ENCODE measurements around the gene POLR3GL. TPM values are rescaled to one million over a fixed set of nuclear protein-coding genes. Genes with fewer than 3 reads are reported as not detected.

POLR3GL gene
- total RNA-seq, 1 donor from 2014 or later = 22.3 TPM

DNA sequence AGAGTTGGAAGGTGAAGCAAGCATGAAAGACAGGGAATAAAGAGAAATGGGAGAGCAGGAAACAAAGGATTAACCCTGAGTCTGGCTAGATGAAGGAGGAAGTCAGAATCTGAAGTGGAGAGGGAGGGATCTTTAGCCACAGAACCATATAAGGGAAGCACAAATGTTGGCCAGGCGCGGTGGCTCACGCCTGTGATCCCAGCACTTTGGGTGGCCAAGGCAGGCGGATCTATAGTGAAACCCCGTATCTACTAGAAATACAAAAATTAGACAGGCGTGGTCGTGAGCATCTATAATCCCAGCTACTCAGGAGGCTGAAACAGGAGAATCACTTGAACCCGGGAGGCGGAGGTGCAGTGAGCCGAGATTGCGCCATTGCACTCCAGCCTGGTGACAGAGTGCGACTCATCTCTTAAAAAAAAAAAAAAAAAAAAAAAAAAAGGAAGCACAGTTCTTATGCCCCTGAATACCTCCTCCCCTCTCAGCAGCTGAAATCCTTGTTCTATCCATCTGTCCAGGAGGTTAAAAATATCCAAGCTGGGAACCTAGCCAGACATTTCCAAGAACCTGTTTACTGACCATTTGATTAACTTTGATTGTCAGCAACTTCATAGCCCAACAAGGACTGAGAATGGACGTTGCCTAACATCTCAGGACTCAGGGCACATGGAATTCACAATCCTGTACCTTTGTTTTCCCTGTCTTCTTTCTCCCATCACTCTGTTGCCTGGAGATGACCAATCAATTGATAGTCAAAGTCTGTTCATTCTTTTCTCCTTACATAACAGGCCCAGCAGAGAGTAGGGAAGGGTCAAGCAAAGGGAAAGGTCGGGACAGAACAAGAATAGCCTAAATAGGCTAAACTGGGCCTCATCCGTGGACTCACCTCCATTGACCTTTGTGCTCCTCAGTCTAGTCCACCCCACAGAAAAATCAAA lies 21.3 kb downstream of the POLR3GL start:
- DNase-seq (ENCODE audit: low spot score) = no peak
- ATAC-seq = peak; percentile 63
- intact Hi-C loops (cut with DNase I) = no loop called here

DNA sequence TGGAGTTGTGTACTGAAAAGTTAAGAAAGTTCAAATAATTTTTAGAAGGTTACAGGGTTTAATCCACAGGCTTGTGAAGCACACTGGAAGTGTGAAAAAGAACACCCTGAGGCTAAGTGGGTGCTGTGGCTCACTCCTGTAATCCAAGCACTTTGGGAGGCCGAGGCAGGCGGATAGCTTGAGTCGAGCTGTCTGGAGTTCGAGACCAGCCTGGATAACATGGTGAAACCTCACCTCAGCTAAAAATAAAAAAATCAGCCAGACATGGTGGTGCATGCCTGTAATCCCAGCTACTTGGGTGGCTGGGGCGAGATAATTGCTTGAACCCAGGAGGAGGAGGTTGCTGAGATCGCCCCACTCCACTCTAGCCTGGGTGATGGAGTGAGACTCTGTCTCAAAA lies 22.1 kb downstream of the POLR3GL start:
- DNase-seq (ENCODE audit: low spot score) = no peak
- ATAC-seq = no peak
- intact Hi-C loops (cut with DNase I) = no loop called here

DNA sequence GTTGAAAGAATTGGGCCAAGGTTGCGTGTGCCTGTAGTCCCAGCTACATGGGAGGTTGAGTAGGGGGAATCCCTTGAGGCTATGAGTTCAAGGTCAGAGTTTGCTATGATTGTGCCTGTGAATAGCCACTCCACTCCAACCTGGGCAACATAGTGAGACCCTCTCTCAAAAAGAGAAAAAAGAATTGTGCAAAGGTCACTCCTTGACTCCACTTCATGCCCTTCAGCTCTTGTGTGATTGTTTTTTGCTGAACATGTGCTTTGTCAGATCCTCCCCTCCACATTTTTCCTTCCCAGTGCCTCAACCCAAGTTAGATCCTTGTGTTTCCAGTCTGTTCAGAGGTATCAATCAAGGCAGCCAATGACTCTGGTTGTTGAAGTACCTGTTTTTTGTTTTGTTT lies 23.4 kb downstream of the POLR3GL start:
- ATAC-seq = no peak
- intact Hi-C loops (cut with DNase I) = no loop called here
- no peak for DNase-seq (ENCODE audit: low spot score)

DNA sequence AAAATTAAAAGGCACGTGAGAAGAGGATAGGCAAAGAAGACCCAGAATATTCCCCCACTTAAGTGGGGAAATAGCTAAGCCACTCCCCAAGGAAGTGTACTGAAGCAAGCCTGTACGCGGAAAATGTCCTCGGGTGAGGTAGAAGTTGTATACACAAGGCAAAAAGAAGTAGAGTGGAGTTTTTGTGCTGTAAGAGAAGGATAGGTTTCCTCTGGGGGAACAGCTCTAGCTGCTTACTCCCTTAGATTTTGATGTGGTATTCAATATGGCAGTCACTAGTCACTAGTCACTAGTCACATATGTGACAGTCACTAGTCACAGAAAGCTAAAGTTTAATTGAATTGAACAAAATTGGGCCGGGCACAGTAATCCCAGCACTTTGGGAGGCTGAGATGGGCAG lies 24.3 kb downstream of the POLR3GL start:
- no peak for ATAC-seq
- intact Hi-C loops (cut with DNase I) = no loop called here
- DNase-seq (ENCODE audit: low spot score) = no peak

DNA sequence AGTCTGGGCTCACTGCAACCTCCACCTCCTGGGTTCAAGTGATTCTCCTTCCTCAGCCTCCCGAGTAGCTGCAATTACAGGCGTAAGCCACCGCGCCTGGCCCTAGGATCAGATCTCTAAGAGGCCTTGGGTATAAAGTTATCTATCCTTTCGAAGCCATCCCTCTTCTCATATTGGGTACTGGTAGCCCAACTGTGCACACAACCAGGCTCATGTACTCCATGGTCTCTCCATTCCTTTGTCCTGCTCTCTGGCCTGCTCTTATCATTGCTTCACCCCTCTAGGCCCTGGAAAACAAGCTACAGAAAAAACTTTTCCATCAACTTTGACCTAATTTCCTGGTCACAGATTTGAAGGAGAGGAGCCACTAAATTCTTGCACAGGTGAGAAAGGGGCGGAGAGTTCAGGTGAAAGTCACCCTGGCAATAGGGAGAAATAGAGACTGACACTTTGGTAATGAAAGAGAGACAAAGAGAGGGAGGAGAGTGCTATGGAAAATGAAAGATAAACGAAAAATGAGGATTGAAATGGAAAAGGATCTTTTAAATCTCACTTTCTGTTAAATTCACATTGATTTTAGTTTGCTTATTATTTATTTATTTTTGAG lies 25.9 kb downstream of the POLR3GL start:
- ATAC-seq (peak; percentile 4), DNase-seq (ENCODE audit: low spot score) (no peak)
- intact Hi-C loops (cut with DNase I) = no loop called here

DNA sequence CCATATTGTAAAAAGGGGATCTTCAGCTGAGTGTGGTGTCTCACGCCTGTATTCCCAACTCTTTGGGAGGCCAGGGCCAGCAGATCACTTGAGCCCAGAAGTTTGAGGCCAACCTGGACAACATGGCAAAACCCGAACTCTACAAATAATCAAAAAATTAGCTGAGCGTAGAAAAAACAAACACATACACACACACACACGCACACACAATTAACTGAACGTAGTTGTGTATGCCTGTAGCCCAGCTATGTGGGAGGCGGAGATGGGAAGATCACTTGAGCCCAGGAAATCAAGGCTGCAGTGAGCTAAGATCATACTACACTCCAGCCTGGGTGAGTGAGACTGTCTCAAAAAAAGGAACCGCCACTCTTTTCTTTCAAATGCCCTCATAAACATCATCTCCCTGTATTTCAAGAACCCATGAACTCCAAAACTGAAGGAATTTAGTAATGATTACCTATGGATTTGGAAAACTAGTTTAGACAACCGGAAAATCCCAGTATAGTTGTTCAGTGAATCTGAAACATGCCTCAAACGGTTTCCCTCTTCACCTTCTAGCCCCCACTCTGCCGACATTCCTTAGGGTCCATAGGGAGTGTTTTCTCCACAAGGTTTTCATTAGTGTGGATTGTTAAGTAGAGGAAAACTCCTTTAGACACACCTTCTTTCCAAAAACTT lies 27.4 kb downstream of the POLR3GL start:
- intact Hi-C loops (cut with DNase I) = no loop called here
- peak; percentile 27 for ATAC-seq
- DNase-seq (ENCODE audit: low spot score) = no peak

DNA sequence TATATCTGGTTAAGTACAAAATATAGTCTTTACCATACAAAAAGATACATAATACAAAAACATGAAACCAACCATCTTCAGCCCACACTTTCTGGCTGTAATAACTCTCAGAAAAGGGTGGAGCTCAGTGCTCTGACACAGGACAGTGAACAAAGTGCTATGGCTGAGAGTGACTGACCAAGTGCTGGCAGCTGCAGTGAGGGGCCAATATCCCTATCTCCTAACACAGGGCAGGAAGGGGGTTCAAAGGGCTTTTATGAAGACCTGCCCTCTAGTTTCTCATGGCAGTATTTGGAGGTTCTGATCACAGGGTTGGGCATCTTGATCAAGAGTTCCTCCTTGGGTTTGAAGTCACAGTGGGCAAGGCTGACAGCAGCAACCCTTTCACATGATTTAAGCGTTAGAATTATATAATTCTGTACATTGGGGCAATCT lies 28.0 kb downstream of the POLR3GL start:
- no peak for ATAC-seq
- no peak for DNase-seq (ENCODE audit: low spot score)
- intact Hi-C loops (cut with DNase I) = no loop called here

DNA sequence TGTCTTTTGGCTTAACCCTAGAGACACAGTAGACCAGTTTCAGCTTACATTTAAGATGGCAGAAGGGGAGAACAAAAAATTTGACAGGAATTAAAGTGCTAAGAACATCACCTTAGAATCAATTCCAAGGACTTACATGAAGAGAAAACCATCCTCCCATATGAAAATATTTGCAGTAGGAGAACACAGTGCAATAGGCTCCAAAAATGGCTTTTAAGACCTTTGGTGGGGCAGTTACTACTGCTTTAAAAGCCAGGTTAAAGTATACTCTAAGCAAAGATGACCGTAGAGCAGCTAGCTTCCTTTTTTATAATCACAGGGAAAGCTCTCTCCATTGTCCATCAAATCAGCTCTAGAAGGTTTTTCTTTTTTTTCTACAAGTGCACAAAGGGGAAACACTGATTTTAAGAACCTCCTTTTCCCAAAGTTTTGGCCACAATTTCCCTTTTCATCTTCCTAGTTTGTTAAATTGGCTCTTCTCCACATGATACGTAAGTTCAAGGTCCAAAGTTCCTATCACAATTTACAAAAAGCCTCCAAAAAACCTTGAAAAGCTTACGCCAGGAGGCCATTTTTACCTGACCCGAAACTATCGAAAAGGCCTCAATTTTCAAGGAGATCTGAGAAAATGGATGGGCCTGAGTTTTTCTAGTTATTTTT lies 28.6 kb downstream of the POLR3GL start:
- intact Hi-C loops (cut with DNase I) = no loop called here
- DNase-seq (ENCODE audit: low spot score) (no peak), ATAC-seq (no peak)

DNA sequence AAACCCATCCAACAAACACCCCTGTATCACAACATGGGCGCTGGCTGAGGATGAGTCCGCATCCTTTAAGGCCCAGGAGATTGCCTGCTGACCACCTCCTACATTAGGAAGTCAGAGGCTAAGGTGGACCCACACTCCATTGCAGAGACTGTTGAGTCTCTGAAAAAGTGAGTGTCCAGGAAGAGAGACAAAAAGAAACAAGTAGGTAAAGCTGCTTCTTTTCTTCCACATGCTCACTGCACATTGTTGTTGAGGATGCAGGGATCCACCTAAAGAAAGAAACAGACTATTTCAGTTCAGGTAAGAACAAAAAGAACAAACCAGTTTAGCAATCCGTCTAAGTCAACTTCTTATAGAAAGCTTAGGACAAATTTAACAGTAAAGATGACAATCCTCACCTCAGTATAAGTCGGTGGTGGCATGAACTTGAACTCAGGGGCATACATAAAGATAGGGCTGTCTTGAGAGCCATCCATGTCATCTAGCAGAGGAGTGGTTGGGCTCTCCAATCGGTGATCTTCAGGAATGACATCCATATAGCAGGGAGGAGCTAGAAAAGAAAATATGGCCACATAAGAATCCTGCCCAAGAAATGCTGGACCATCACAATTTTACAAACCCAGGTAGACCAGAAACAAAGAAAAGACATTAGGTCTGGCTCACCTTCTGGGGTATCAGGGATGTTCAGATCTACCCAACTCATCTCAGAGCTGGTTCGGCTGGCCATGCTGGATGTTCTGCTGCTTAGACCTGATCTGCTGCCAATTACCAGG lies 29.3 kb downstream of the POLR3GL start:
- DNase-seq (ENCODE audit: low spot score) (no peak), ATAC-seq (no peak)
- intact Hi-C loops (cut with DNase I) = no loop called here

DNA sequence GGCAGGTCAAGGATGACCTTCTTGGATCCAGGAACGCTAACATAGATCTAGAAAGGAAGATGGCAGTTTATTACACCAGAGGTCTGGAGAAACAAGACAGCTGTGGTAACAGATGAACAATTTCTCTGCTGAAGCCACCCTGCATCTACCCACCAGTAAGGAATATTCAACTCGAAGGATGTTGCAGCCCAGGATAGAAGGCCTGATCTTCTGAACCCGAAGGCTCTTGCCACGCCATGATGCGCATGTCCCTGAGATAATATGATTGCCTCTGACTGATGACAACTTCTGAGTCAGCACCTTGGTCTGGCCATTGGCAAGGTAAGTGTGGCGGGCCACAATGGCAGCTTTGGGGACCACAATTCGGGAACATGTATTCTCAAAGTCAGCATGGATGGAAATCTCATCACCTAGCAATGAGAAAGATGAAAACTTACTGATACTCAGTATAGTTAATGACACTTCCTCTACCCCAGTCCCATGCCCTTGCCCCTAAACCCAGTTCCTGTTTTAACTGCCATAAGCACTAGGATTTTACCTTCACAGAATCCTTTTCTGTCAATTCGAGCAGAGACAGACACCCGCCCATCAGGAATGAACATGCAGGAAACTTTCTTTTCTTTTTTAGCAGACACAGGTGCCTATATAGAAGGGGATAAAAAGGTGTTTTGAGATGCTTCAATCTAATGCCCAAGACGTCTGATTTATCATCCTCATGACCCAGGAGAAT lies 30.1 kb downstream of the POLR3GL start:
- DNase-seq (ENCODE audit: low spot score) (no peak), ATAC-seq (no peak)
- intact Hi-C loops (cut with DNase I) = no loop called here

DNA sequence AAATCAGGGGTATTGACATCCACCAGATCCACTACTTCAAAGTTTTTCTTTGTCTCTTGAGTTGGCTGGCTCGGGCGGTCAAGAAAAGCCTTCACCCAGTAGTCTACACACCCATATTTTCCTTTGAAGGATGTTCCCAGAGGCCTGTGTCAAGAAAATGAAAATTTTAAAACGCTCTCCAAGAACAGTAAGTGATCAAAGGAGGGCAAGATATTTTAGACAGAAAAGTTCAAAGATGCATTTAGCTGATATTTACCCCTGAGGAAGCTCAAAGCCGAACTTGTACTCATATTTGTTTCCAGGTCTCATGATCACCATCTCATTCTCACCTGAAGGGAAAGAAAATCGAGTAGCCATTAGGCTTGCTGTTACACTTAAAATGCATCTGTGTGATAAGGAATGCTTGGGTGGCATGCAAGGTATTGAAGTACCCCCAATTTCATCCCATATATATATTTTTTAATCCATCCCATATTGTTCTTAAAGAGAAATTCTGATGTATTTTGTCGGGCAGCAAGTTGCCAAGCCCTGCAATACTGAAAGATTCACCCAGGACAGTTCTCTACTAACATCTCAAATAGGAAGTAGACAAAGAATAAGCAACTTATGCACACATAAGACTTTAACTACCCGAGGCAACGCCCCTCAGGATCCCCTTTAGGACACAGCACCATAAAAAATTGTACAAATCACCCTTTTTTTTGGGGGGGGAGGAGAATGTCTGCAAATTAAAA lies 30.8 kb downstream of the POLR3GL start:
- intact Hi-C loops (cut with DNase I) = no loop called here
- DNase-seq (ENCODE audit: low spot score) (no peak), ATAC-seq (no peak)

DNA sequence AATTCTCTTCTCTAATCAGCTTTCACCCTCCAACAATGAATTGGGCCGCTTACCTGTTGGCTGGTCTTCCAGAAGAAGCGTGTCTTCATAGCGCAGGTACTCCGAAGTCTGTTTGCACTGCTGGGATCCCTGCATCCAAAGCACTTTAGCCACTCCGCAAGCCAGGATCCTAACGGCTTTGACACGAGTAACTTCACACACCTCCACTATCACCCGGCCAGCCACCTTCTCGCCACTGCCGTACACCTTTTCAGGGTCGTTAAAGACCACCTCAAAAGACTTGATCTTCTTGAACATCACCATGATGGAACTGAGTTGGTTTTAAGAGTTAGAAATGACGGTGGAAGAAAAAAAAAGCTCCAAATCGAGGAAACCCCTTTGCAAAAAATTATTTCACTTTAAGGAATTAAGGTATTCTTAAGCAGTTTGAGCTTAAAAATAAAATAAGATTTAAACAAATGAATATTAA lies 31.5 kb downstream of the POLR3GL start:
- intact Hi-C loops (cut with DNase I) = no loop called here
- no peak for DNase-seq (ENCODE audit: low spot score)
- ATAC-seq = no peak

DNA sequence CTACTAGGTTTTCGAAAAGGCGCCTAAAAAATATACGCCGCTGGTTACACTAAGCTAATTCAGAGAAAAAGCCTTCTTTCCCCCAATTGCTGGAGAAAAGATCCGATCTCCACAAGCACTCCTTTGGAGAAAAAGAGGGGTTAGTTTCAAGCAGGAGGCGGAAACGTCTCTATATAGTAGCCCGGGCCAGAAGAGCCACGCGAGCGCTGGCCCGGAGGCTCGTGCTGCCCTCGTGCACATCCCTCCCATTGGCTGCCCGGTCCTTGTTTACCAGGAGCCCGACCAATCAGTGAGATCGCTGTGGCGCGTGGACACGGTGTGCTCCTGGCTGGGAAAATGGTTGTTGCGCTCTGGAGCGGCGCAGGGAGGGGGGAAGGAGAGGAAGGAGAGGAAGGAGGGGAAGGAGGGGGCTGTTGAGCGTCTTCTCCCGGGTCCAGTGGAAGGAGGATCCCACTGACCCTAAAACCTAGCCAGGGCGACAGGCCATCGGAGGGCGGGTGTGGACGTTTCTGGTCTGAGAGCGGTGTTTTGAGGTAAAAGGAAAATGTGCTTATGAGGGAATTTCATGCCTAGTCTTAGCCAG lies 32.0 kb downstream of the POLR3GL start, which contains the start of gene TXNIP:
Gene TXNIP (minus strand): TSS at position 147 of the 583 bp plus-strand sequence. CDS start 313 bp downstream, outside the sequence.
- DNase-seq (ENCODE audit: low spot score) = peak; percentile 99
- intact Hi-C loops (cut with DNase I) = no loop called here
- peak; percentile 95 for ATAC-seq

DNA sequence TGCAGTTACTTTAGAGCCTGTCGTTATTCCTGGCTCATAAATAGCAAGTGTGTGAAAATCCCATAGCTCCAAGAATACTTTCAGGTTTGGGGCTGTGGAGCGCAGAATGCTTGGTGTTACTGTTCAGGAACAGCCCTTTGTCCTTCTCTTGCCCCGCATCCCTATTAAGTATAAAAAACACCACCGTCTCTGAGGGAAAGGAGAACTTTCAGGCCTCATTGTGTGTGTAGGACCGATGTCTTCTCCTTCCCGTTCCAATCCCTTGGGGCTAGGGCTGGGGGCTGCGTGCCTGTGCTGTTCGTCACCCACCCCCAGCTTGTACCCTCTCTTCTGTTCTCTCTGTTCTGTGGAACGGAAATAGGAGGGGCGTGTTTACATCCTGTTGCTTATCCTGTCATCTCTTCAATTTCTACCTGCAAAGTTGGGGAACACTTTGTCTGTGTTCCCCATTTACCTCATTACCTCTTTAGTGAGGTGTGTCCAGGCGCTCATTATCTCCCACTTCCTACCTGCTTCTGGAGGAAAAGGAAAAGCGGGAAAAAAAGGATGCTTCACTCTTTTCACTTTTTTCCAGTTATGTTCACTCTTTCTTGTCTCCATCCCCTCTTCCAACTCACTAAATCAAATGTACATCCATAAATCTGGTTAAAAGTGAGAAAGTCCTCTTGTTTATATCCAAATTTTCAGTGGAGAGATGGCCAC lies 32.7 kb downstream of the POLR3GL start:
- ATAC-seq (peak; percentile 41), DNase-seq (ENCODE audit: low spot score) (no peak)
- intact Hi-C loops (cut with DNase I) = no loop called here

DNA sequence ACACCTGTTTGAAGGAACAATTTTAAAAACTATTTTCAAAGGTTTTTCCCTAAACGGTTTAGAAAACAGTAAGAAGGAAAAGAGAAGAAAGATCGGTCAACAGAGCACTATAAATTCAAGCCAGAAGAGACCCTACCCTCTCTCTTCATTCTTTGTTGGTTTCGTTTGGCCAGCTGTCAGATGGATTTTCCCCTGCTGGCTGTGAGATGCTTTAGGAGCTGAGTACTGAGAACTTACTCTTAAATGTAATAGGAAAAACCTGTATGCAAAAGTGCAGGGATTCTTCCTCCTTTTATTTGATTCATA lies 33.2 kb downstream of the POLR3GL start:
- intact Hi-C loops (cut with DNase I) = no loop called here
- no peak for DNase-seq (ENCODE audit: low spot score)
- no peak for ATAC-seq

DNA sequence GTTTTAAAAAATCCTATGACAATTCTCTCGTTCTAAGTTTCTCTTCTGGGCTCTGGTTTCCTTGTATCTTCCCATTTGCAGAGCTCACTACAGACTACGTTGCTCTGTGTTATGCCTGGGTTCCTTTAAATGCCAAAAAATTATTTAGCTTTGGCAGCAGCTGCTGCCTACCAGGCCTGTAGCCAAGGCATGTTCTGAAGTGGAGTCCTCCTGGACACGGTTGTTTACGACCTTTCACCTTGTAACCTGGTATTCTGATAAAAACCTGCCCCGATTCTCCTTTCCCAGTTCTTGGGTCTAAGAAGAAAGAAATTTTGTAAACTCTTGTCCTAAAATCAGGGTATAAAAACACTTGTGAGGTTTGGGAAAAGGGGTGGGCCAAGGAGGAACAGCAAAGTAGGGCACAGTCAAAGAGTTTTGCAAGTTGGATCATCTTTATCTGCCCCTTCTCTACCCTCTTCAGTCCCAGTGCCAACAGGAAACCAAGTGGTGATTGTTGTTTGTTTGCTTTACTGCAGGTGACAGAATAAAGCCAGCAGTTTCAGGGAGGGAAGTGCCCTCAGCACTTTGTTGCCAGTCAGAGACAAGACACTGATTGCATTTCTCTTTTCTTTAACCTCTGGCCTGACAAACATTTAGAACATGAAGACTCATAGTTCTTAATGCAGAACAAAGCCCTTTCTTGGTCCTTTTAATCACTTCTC lies 35.0 kb downstream of the POLR3GL start:
- ATAC-seq (peak; percentile 18), DNase-seq (ENCODE audit: low spot score) (no peak)
- intact Hi-C loops (cut with DNase I) = no loop called here
